HG02623 (cell line): Measurements from ENCODE around the gene SPRR5.

Experiments used
- ATAC-seq: cut with Tn5 transposase; IDR thresholded peaks from one replicate; pipeline ENCODE4 v1.9.1; 2021; ENCODE audit warnings: moderate library complexity; ENCODE audit not compliant: unreplicated experiment

Gene SPRR5

DNA sequence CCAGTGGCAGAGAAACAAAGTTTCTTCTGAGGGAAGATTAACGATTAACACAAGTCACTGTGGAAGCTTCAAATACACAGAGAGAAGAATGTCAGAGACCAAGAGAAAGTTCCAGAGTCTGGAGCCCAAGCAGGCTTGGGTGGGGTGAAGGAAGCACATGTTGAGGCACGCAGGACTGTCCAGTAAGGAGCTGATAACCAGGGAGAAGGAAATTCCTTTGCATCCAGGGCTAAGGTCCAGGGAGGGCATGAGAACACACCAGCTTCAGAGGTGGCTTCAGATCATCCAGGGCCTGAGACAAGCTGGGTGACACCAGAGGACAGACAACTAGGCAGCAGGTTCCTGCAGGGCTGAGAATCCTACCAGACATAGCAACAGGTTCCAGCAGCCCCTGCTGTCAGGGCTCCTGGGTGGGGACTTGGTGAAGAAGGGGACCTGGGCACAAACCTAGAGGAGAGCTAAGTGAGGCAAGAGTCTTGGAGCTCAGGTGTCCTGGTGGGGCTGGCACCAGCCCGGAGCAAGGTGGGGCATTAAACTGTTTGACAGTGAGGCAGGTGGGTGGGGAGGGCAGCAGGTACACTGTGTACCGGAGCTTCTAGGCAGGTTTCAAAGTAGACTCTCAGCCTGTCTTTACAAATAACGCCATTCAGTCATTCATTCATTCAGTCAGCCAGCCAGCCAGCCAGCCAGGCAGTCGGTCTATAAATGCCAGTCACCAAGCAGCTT, 34.3 kb downstream of the SPRR5 start:
- ATAC-seq: no peak

DNA sequence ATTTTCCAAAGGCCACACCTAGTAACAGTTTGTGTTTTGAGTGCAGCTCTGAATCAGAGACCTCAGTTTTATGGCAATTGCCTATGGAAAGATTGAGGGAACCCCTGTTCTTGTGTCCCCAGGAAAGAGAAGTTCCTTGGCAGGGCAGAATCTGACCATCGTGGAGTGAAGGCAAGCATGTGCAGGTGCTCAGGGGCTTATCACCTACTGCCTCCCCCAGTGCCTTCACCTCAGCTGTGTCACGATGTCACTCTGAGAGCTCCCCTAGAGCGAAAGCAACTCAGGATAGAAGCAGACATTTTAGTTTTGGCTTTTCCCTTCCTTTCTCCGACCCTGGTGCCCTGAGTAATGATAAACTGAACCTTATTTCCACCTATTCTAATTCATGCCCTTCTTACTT, 35.1 kb downstream of the SPRR5 start:
- no peak for ATAC-seq

DNA sequence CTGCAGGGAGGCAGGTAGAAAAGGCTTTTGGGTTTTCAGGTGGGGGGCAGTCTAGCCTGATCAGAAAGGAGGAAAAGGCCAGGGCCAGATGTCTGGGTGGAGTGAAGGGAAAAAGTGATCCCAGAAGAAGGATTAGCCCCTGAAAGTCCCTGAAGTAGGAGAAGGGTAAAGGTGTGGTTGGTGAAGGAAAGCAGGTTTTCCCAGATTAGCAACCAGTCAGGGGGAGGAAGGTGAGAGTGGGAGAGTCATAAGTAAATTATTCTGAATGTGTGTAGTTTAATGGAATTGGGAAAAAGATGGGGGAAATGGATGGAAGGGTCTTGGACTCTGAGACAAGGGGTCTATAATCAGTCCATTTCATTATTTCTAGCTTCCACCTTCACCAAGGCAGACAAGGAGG, 36.2 kb downstream of the SPRR5 start:
- ATAC-seq: no peak

DNA sequence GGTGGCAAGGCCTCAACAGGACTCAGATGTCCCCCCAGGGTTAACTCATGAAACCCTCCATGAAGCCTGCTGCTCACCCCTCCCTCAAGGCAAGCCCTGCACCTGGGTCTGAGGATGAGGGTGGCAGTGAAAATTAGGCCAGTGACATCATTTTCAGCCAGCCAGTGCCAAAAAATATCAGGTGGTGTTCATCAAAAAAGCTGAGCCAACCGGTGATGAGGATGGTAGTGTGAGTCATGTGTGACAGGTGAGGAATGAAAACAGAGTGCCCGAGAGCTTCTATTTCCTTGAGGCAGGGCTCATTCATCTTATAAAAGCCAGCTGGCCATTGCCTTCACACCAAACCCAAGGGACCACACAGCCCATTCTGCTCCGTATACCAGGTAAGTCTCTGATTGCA, 36.7 kb downstream of the SPRR5 start, which contains the start of gene SPRR1A:
TSS of gene SPRR1A (plus strand) at position 339 of the 400 bp plus-strand sequence. CDS start 1,150 bp downstream, outside the sequence.
- ATAC-seq: no peak

DNA sequence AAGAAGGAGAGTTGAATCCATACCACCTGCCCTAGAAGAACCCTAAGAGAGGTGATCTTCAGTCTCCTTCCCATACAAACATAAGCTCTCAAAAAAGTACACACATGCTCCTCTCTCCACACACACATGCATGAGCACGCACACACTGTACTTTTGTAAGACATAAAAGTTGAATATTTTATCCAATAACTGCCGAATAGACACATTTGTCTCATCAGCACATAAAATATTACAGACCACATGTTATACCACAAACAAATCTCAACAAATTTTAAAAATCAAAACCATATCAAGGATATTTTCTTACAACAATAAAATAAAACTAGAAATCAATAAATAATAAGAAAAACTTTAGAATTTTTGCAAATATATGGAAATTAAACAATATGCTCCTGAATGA, 39.6 kb downstream of the SPRR5 start:
- no peak for ATAC-seq

DNA sequence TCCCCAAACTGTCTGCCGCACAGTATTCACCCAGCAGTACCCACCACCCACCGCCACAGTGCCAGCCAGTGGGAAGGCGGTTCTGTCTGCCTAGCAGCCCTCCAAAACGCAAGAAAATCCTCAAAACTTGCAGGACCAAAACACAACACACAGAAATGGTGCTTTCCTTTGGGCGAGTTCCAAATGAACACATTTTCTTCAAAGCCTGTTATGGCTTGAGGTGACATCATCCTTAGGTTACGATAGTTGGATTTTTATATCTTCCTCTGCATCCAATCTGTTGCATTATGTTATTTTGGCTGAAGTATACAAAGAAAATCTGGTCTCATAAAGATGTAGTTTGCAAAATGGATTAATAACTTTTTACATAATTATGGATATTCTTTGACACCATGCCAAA, 46.2 kb downstream of the SPRR5 start:
- ATAC-seq: no peak

DNA sequence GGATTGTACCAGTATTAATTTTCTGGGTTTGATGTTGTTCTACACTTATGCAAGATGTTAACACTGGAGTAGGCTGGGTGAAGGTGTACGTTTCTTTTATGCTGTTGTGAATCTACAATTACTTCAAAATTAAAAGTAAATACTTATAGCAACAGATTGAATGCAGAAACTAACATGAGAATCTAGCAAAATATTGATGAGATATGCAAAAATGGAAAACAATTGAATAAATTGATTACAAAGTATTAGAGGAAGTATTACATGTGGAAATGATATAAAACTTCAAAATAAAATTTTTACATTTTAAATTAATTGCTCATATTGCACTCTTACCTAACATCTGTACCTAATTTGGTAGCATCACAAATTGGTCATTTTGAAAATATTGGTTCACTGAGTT, 48.8 kb downstream of the SPRR5 start:
- ATAC-seq: no peak

DNA sequence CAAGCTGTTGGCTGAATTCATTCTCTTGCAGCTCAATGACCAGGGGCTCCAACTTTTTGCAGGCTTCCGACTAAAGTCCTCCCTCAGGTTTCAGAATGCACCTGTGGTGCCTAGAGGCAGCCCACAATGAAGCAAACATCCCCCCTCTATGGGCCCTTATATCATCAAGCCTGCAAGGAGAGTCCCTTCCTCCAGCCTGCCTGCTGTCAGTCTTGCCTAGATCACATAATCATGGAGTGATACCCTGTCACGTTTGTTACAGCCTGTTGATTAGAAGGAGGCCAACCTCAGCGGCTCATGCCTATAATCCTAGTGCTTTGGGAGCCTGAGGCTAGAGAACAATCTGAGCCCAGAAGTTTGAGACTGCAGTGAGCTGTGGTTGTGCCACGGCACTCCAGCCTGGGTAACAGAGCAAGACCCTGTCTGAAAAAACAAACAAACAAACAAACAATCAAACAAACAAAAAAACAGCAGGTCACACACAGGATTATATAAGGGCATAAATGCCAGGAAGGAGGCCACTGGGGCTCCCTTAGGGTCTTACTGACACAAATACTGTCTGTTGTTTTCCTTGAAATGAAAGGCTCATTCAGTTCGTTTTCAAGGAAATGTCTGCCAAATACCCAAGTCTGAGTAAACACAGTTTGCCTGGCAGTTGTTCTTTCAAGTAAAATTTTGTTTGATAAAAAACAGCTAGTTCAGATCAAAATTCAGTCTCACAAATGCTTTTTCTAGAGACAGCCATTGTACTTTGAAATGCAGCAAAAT, 49.8 kb downstream of the SPRR5 start:
- no peak for ATAC-seq

DNA sequence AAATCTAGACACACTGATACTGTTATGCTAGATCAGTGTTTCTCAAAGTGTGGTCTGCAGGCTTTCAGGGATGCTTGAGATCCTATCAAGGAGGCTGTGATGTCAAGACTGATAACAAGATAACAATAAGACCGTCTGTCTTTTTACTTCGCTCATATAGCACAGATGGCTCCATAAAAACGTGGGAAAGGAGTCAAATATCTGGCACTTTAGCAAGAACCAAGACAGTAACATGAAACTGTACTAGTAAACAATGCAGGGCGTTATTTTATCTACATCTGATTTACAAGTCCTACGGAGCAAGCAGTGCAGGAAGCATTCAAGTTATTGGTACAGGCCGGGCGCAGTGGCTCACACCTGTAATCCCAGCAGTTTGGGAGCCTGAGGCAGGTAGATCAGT, 50.9 kb downstream of the SPRR5 start:
- ATAC-seq: no peak

DNA sequence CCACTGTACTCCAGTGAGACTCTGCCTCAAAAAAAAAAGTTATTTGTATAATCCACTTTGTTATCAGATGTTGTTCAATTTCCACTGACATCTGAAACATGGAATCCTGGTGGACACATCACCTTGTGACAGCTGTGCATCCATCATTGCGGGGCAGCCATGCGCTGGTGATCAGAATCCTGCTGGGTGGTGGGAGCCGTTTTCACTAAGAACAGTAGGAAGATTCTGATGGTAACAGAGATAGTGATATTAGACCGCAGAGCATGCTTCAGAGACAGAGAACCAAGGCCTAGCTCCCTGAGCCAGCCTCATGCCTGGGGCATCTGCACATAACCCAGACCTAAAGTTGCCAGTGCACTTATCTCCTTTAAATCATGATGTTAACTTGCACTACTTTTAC, 51.5 kb downstream of the SPRR5 start:
- no peak for ATAC-seq
